Dermis microvascular lymphatic vessel endothelial cell (primary cell): Measurements from ENCODE around the gene HLA-DMA. TPM values are rescaled to one million over a fixed set of nuclear protein-coding genes. Genes with fewer than 3 reads are reported as not detected.

Experiments
- DNase-seq, 2 donors: peaks; one replicate each; pipeline versions ENCODE4 v3.0.0 to v3.0.0-alpha.2; 2010; ENCODE audit warnings: low read depth in 2 of 2
- total RNA-seq: library from RNA; depleted of rRNA; stranded (reverse); fragments of >200 nt; gene quantifications from 2 replicates; pipeline ENCODE4 v1.2.1, GENCODE V29; 2014

Gene HLA-DMA
- total RNA-seq = 0.63 and 1.2 TPM in 2 replicates

DNA sequence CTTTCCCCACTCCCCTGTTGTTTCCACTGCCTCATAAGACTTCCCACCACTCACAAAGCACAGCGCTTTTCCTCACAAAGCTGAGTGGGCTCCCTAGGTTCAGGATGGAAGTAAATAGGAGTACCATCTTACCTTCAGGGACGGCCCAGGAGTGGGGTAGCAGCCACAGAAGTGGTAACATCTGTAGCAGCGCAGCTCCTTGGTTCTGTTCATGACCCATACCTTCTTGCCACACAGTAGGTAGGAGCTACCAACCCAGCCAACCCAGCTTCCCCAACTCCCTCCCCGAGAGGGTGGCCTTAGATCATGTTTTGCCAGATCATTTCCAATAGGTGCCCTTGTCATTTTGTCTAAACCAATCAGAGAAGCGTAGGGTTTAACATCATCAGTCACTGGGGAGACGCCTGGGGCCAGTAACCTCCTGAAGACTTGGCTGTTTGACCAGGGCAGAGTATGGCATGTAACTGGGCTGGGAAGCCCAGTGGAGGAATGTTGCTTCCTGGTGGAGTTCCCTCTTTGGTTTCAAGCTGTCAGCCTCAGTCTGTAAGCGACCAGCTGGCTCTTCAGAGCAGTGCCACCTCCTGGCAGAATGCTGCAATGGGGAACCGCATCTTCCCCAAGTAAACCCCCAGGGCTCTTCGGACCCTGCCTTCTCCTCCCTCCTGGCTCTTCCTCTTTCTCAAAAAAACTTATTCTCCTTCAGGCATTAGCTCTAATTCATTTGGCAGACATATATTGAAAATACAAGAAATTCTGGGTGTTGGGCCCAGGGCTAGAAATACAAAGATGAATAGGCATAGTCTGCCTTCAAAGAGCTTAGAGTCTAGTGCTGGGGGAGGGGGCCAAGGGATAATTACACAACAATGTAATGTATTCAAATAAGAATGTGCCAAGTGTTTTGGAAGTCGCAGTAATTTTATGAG is at the start of gene HLA-DMA:
Gene HLA-DMA (minus strand): TSS at position 281 of the 923 bp plus-strand sequence. CDS start 61 bp downstream, at position 220.
- DNase-seq = peak; percentile 90 to 93

DNA sequence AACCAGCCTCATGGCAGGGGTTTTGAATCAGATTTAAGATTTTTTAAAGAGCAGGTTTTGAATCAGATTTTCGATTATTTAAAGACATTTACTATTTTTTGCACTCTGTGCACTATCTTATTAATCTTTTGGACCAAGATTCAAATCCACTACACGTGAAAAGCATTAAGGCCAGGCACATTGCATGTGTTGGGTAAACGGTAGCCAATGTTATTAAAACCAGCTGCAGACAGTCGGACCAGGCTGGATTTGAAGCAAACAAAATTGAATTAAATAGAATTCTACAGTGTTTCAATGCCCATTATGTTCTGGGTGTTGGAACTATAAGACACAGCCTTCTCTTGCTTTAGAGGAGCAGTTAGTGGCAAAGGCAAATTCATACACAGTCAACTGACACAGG is 48.8 kb upstream of the HLA-DMA start:
- DNase-seq = no peak

DNA sequence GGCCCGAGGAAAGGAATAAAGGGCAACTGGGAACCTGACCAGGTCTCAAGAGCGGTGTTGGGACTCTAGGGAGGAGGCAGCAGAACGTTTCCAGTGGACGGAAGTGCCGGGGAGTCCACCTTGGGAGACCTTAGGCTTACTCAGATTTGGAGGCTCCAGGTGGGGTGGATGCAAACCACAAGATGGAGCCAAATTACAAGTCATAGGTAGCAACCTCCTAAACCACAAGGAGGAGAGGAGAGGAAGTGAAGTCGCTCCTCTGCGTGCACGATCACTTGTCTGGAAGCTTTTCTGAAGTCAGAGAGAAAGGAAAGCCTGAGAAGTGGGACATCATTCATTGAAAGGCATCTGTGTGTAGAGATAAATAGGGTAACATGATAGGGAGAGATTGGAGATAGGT is 47.2 kb upstream of the HLA-DMA start:
- DNase-seq = no peak

DNA sequence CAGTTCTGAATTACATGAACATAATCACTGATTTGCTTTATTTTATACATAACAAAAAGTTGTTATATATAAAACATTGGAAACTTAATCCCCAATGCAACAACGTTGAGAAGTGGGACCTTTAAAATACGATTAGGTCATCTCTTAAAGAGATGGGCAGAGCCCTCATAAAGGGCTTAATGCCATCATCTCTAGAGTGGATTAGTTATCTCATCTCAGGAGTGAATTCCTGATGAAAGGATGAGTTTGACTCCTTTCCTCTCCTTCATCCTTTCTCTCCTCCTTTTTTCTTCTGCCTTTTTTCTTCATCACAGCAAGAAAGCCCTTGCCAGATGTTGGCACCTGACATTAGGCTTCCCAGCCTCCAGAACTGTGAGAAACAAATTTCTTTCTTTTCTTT is 42.6 kb upstream of the HLA-DMA start:
- no peak for DNase-seq

DNA sequence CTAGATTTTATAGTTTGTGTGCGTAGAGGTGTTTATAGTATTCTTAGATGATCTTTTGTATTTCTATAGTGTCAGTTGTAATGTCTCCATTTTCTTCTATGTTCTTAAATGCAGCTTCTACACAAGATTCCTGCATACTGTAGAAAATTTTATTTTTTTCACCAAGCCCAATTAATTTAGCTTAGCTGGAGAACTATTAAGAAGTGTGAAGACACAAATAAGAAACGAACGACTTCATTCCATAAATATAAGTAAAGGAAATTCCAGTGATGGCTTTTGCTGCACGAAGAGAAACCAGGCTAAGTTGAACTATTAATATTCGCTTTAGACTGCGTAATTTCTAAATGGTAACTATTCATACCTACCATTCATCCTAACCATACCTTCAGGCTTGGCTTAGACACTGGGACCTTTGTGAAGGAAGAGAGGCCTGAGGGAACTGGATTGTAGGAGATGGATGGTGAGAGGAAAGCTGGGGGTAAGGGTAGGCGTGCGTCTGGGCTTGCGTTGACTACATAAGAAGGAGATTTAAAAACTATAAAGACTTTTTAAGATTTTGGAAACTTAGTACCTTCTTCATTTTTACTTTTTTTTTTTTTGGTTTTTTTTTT is 40.6 kb upstream of the HLA-DMA start:
- no peak for DNase-seq

DNA sequence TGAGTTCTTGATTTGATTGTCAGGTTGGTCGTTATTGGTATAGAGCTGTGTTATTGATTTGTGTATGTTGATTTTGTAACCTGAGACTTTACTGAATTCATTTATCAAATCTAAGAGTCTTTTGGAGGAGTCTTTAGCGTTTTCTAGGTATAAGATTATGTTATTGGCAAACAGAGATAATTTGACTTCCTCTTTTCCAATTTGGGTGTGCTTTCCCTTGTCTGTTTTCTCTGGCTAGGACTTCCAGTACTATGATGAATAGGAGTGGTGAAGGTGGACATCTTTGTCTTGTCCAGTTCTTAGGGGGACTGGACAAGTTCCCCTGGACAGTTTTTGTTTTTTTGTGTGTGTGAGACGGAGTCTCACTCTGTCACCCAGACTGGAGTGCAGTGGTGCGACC is 39.1 kb upstream of the HLA-DMA start:
- no peak for DNase-seq

DNA sequence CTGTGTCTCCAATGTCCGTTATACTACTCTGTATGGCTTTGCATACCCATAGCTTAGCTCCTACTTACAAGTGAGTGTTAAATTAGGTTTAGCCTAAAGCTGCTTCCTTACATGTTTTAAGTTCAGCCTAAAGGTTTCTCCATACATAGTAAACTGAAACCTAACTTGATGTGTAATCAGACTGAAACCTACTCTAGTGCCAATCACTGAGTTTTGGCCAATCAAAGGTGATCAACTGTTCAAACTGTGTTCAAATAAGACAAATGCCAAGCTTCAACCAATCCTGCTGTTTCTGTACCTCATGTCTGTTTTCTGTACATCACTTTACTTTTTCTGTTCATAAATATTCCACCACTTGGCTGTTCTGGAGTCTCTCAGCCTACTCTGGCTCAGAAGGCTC is 36.5 kb upstream of the HLA-DMA start:
- no peak for DNase-seq

DNA sequence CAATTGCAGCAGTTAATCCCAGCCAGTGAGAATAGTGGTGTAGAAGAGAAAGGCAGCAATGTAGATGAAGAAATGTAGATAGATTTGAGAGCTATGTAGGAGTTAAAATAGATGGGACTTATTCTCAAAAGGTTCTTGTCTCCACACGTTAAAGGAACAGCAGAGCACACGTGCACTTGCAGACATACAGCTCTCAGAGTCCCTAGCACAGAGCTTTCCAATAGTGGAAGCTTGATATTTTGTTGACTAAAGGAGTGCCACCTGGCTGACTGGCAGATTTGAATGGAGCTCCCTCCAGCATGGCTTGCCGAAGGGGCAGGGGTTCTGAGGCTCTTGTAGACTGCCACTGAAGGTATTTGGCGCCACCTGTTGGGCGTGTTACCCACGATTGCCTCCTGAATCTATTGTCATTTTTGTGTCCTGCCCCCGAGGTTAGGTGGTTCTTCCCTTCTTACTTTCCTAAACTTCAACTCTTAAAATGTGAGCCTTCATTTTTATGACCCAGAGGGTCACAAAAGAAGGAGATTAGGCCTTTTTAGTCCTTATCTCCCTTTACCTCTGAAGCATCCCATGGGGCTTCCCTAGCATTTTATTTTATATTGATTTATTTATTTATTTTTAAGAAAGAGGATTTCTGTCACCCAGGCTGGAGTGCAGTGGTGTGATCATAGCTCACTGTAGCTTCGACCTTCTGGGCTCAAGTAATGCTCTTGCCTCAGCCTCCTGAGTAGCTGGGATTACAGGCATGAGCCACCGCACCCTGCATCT is 31.9 kb upstream of the HLA-DMA start:
- DNase-seq = peak; percentile 74 to 90

DNA sequence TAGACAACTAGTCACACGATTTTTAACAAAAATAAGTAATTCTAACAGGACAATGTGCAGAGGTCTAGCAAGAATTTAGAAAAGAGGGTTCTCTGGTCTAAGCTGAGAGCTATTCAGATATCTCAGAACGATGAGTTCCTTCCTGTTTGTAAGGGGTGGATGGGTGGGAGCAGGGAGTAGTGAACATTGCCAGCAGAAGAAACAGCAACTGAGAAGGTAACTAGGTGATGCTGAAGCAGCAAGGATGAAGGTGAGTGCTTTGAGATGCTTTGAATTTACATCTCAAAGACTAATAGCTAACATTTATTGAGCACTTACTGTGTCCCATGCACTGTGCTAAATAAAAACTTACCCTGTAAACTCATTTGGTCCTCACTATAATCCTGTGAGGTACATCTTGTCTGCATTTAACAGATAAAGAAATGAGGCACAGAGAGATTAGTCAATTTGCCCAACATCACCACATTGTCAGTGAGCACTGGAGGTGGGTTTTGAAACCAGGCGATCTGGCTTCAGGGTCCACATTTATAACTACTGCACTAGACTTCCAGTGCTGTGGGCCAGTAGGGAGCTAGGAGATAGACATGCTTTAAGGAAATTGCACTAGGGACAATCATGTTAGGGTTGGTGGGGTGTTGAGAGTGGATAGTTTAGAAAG is 31.2 kb upstream of the HLA-DMA start:
- DNase-seq = no peak

DNA sequence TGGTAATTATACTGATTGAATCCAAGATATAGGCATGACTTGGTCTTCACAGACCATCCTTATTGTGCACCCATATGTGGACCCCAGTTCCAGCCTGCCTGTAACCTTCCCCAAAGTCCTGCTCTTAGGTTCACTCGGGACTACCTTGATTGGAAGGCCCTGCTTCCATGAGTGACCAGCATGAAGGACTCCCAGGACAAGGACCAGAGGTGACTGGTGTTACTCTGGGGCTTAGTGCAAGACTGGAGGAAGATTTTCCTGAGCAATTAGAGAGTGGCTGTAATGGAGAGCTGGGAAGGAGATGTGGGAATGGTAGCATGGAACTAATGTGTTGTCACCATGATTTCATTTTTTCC is 30.6 kb upstream of the HLA-DMA start:
- no peak for DNase-seq

DNA sequence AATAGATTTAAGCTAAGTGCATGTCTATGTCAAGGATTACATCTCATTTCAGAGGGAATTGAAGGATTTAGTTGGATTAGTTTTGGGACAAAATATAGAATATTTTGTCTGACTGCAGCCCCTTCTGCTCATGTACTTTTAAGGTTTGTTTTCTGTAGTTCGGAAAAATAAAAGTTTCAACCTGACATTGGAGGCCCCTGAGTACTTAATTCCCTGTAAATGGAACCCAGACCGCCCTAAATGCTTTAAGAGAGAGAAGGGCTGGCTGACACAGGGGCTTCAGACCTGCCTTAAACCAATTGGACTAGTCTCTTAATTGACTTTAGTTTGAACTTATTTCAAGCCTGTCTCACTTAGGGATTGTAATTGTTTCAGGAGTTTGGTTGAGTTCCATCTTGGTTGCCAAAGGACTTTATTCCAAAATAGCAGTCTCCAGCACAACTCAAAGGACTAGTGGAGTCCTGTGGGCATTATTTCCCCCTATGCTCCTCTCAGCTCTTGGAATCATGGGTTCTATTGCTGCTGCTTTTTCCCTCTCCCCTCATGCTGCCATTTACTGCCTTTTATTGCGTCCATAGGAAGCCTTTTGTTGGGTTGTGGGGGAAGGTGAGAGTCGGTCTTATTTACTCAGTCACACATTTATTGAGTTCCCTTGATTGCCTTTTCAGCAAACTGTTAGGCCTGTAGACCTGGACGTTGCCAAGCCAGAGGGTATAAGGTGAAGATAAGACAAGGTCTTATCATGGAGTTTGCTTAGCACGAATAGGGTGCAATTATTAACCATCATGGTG is 30.0 kb upstream of the HLA-DMA start:
- DNase-seq = no peak

DNA sequence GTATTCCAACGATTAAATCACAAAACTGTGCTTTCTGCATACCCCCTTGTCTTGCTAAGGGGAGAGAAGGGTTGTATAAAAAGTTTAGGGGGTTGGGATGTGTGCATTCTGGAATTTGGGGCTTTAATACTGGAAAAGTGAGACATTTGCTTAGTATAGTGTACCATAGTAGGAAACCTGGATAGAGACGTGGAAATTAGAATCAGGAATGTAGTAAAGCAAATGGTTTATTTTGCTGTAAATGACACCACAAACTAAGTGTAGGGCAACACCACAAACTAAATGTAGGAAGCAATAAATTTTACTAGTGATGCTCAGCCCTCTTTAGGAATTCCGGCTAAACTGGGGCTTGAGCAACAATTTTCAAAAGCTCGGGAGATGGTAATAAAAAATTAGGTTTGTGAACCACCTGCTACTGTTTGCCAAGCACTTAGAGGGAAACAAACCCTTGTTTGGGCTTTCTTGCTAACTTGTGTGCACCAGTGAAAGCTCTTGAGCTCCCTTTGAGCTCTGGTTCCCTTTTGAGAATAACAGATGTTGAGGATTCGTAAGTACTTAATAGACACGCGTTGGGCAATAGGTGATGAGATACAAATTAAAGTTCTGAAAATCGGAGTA is 29.3 kb upstream of the HLA-DMA start:
- no peak for DNase-seq

DNA sequence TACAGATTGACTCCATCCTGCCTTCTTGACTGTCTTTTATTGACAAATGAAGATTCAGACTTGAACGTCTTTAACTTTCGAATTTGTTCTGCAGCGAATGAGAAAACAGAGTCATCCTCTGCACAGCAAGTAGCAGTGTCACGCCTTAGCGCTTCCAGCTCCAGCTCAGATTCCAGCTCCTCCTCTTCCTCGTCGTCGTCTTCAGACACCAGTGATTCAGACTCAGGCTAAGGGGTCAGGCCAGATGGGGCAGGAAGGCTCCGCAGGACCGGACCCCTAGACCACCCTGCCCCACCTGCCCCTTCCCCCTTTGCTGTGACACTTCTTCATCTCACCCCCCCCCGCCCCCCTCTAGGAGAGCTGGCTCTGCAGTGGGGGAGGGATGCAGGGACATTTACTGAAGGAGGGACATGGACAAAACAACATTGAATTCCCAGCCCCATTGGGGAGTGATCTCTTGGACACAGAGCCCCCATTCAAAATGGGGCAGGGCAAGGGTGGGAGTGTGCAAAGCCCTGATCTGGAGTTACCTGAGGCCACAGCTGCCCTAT is 27.7 kb upstream of the HLA-DMA start:
- no peak for DNase-seq

DNA sequence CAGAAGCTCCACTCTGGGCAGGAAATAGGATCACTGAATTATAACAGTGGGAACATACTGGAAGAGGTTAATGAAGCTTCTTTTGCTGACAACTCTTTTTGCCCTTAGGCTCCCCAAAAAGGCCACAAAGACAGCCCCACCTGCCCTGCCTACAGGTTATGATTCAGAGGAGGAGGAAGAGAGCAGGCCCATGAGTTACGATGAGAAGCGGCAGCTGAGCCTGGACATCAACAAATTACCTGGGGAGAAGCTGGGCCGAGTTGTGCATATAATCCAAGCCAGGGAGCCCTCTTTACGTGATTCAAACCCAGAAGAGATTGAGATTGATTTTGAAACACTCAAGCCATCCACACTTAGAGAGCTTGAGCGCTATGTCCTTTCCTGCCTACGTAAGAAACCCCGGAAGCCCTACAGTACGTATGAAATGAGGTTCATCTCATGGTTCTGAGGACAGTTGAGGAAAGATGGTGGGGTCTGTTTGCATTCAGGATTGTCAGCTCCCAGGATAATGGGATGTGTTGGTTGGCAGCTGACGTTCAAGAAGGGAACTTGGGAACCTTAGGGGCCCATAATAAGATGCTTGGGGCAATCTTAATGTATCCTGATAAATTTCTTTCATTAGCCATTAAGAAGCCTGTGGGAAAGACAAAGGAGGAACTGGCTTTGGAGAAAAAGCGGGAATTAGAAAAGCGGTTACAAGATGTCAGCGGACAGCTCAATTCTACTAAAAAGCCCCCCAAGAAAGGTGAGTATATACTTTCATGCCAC is 27.0 kb upstream of the HLA-DMA start:
- DNase-seq = no peak

DNA sequence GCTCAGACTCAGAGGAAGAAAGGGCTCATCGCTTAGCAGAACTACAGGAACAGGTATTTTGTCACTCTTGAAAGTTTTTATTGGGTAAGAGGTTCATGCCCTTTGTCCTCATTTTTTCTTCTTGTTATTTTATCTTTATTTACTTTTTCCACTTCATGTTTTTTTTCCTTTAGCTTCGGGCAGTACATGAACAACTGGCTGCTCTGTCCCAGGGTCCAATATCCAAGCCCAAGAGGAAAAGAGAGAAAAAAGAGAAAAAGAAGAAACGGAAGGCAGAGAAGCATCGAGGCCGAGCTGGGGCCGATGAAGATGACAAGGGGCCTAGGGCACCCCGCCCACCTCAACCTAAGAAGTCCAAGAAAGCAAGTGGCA is 25.0 kb upstream of the HLA-DMA start:
- DNase-seq = no peak

DNA sequence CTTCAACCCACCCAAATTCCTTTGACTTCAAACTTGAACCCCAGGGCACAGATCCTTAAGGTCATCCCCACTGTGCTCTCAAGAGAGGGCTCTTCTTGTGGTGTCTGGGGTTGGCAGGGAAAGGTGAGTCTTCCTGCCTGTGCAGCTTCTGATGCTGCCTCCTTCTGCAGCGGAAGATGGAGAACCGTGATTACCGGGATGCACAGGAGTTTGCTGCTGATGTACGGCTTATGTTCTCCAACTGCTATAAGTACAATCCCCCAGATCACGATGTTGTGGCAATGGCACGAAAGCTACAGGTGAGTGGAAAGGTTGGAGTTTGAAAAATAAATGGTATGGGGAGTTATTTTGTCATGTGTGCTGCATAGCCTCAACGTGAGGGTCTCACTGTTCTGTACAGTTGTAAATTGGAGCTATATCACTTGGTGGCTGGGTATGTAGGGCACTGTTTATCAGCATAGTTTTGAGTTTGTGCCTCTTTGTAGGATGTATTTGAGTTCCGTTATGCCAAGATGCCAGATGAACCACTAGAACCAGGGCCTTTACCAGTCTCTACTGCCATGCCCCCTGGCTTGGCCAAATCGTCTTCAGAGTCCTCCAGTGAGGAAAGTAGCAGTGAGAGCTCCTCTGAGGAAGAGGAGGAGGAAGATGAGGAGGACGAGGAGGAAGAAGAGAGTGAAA is 24.5 kb upstream of the HLA-DMA start:
- no peak for DNase-seq

DNA sequence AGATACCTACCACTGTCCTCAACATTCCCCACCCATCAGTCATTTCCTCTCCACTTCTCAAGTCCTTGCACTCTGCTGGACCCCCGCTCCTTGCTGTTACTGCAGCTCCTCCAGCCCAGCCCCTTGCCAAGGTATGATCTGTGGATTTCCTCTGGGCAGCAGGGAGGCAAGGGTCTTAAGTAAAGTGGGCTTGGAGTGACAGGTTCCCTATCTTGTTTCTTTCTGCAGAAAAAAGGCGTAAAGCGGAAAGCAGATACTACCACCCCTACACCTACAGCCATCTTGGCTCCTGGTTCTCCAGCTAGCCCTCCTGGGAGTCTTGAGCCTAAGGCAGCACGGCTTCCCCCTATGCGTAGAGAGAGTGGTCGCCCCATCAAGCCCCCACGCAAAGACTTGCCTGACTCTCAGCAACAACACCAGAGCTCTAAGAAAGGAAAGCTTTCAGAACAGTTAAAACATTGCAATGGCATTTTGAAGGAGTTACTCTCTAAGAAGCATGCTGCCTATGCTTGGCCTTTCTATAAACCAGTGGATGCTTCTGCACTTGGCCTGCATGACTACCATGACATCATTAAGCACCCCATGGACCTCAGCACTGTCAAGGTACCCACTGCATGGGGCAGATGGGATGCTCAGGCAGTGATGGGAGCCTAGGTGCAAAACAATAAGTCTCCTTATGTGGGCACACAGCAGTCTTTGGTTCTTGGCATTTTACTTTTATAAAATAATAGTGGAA is 23.6 kb upstream of the HLA-DMA start:
- no peak for DNase-seq

DNA sequence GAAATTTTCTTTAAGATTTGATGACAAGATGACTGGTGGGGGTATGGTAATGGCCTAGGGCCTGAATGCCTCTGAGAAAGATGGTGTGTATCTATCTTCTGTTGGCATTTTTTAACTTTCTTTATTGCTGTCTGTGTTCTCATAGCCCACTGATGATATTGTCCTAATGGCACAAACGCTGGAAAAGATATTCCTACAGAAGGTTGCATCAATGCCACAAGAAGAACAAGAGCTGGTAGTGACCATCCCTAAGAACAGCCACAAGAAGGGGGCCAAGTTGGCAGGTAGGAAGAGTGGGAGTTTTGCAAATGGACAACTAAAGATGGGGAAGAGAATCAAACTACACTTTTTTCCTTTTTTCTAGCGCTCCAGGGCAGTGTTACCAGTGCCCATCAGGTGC is 23.0 kb upstream of the HLA-DMA start:
- no peak for DNase-seq
